HL-60/S4 treated with retinoic acid at 250 ng/mL for 4 days and 3 days (cell line): ENCODE data around the gene MAP2.

Source experiments
- in situ Hi-C: fragments of 300-500 bp; cut with MboI; formaldehyde crosslinking; loops from 2 replicates; pipeline ENCODE4 v1.7.0; 2022; ENCODE audit warnings: low sequenced_read_pairs

The MAP2 gene

DNA sequence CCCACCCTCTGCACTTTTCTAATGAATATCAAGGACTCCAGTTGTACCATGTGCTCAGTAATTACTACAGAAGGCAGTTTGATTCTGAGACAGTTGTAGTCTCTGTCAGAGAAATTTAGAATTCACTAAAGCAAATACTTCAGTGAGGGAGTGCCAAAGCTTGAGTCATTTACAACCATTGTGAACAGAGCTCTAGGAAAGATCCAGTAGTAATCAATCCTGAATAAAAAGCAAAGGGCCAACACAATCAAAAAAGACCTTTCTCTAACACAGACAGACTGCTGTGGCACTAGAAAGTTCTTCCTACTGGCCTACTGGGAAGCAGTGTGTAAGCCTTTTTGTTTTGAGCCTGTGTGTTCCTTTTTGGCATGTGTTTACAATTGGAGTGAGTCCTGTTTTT, 212.2 kb downstream of the MAP2 start:
- in situ Hi-C loops, result no loop called here

DNA sequence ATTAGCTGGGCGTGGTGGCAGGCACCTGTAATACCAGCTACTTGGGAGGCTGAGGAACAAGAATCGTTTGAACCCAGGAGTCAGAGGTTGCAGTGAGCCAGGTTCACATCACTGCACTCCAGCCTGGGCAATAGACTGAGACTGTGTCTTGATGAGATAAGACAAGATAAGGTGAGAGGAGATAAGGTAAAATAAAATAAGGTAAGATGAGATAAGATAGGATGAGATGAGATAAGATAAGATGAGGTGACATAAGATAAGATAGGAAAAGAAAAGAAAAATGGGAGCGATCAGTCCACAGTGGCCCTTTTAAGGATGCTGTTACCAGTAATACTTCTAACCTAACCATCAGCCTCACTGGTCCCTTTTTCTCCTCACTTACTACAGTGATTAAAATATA, 213.4 kb downstream of the MAP2 start:
- in situ Hi-C loops, result no loop called here

DNA sequence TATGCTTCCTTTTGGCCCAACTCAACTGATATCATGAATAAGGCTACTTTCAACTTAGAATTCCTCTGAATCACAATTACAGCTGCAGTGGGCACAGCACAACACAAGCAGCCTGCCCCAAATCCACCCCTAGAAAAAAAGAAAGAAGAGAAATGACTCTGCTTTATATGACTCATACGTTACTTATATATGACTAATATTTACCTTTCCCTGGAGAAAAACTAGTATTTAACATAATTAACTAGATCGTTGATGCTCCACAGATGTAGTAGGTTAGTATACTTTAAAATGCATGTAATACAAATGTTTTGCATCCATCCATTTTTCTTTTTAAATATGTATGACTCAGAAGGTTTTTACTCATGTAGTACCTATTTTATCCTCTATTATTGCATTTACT, 214.5 kb downstream of the MAP2 start:
- in situ Hi-C loops, result no loop called here

DNA sequence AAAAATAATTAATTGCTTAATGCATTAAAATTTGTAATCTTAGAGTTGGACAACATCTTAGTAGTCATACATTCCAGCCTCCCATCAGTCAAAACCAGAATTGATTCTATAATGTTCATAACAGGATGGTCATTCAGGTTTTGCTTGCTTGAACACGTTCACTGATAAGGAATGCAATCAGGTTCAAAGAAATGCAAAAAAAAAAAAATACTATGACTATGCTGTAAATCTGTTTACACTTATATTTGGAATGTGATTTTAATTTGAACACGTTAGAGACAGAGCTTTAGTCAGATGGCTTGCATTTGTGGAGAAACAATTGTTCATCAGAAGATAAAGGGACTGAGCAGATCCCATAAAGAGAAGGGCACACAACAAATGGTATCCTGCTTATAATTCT, 216.5 kb downstream of the MAP2 start:
- in situ Hi-C loops, result no loop called here

DNA sequence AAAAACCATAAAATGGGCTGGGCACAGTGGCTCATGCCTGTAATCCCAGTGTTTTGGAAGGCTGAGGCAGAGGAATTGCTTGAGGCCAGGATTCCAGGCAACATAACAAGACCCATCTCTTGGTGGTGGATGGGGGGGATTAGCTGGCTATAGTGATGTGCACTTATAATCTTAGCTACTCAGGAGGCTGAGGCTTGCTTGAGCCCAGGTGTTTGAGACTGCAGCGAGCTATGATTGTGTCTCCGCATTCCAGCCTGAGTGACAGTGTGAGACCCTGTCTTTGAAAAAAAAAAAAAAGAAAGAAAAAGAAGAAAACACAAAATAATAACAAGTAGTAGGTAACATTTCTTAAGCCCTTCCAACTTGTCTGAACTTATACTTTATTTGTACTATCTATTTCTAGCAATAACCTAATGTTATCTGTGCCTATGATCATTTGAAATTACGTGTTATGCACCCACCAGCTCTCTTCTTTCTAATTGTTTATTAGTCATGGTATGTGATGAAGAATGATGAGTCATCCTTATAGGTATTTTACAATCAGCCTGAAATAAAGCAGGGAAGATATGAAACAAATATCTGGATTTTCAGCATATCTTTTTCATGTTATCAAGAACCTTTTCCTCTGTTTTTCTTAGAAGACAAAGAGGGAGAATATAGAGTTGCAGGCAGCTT, 218.4 kb downstream of the MAP2 start:
- in situ Hi-C loops, result no loop called here

DNA sequence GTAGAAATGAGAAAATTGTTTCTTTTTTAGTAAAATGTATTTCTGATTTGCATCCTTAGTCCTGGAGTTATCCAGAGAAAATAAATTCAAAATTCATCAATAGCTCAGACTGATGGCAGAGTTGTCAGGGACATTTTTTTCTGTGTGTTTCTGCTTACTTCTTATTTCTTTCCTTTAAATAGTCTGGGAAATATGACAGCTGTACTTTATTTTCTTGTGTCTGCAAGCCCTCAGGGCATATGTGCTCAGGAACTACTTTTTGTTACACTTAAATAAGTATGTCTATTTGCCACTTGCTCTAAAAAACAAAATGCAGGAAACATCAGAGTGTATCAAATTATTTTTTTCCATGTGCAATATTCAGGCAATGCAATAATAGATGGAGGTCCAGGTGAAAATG, 221.0 kb downstream of the MAP2 start:
- in situ Hi-C loops, result no loop called here

DNA sequence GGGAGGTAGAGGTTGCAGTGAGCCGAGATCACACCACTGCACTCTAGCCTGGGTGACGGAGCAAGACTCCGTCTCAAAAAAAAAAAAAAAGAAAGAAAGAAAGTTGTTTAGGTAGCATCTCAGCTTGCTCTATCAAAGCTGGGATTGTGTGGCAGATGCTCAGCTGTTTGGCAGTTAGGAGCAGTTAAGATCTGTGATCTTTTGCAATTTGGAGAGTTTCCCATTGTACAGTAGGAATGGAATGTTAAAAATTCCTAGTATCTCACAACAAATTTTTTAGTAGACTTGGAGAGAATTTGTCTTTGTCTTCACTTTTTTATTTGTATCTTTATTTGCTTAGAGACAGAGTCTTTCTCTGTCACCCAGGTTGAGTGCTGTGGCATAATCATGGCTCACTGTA, 224.9 kb downstream of the MAP2 start:
- in situ Hi-C loops, result no loop called here

DNA sequence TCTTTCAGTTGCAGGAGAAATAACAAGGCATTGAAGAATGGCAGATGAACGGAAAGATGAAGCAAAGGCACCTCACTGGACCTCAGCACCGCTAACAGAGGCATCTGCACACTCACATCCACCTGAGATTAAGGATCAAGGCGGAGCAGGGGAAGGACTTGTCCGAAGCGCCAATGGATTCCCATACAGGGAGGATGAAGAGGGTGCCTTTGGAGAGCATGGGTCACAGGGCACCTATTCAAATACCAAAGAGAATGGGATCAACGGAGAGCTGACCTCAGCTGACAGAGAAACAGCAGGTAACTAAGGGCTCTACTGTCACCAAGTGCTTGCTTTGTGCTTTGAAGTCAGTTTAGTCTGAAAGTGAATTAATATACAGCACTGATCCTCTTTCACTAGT, 229.3 kb downstream of the MAP2 start:
- in situ Hi-C loops, result no loop called here

DNA sequence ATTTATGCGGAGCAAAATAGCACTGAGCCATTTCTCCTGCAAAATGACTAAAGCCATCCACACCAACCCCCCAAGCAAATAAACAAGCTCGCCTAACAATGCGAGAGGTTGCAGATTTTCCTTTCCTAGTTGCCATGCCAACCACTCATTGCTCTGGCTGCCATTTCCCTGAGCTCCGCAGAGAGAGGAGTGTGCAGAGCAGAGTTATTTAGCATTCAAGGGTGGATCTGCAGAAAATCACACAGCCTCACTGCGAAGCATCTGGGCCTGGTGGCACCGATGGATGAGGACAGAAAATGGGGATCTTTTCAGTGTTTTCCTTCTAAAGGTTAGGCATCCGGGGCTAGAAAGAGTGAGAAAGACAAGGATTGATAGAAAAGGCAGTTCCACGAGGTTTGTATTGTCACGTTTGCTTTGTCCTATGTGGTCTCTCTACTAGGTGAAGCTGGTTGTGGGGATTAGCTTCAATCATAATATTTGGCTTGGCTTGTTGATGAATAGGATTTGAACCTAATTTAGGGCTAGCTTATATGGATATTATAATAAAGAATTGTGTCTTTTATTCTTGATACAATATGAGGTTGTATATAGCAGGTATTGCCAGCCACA, 237.5 kb downstream of the MAP2 start:
- in situ Hi-C loops, result no loop called here

DNA sequence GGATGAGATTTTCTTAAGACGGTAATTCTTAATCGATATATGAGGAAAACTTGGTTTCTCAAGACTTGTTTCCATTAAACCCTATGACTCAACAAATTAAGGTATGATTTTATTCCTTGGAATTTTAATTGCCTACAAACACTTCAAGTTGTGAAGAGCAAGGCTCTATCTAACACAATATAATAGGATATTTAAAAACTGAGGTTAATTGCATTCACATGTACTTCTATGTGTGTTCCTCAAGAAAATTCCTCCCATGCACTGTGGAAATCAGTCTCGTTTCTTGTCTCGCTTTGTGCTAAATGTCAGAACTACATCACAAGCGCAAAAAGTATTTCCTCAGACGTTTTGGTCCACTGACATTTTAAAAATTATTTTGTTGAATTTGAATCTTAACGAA, 238.2 kb downstream of the MAP2 start:
- in situ Hi-C loops, result no loop called here

DNA sequence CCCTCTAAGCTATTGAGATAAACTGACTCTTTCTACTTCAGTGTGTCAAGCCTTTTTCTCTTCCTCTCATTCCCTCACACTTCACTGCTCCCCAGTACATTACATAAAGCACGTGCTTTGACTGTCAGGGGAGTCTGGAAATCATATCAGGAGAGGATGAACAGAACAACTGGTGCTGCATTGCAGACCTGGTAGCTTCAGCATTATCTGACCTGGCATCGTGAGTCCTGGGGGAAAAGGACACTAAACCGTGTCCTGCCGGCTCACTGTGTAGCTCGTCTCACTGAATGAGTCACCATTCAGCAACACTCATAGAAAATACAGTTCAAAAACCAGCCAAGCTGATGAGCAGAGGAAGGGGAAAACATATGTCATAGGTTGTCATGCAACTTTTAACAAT, 239.3 kb downstream of the MAP2 start:
- in situ Hi-C loops, result no loop called here

DNA sequence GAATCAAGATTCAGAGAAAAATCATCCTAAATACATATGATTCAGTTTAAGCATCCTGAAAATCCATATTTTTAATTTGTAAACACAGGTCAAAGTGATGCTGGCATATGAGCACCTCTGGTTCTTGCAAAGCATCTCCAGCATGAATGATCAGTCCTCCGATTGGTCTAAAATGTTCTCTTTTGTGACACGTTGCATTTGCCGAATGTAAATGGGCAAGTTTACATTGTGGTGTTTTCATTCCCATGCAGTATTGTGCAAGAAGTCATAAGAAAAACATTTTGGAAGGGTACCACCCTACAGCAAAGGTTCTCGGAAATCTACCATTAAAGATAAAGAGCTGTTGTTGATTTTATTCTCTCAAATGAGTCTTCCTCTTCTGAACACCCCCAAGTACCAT, 239.8 kb downstream of the MAP2 start:
- in situ Hi-C loops, result no loop called here

DNA sequence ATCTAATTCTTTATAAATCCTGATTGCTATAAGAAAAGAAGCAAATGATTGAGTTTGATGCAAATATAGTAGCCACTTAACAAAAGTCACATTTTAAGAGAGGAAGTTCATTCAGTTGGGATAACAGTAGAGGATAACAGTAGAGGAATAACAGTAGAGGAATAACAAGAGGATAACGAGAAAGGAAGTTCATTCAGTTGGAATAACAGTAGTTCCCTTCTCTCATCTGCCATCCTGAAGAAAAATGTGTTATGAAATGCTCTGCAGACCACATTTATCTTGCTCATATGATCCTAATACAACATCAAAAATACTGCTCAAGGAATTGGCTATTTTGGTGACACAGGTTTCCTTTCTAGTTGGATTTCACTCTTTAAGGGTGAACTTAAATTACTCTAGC, 242.4 kb downstream of the MAP2 start:
- in situ Hi-C loops, result no loop called here

DNA sequence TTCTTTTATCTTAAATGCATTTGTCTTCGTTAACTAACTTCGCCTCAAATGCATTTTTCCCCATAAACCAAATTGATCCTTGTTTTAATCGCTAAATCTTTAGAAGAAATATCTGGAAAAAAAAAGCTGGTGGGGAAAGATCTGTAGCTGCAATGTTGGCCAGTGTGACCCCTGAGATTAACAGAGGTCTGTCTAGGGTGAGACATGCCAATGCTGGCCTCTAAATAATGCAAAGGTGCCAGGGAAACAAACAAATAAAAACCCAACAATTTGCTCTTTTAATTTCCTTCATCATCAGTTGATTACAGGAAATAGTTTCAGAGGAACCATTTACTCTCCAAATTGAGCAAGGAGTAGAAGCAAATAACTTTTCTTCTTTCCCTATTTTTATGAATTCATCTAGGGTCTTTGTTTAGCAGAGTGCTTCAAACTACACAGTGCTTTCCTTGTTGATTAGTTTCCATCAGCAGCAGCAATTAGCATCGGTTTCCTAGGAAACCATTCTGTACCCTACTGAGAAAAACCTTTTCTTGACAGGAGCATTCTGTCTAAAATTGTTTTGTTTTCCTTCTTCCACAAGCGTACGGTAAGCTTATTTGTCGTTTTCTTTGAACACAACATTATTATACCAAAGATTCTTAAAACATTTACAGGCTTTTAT, 247.3 kb downstream of the MAP2 start:
- in situ Hi-C loops, result no loop called here

DNA sequence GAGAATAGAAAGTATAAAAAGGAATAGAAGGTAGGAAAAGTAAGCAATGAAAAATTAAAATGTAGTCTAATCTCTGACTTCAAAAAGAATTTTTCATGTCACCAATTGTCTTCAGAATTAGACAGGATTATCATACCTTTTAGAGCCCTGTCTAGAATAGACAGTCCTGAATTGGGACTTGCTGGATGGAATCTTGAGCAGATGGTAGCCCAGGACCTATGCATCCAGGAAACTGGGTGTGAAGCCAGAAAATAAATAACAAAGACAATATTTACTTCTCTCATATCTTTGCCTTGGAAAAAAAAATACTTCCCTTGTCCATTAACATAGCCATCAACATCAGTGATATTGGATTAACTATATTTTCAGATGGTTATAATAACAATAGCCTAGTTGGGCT, 250.0 kb downstream of the MAP2 start:
- in situ Hi-C loops, result no loop called here

DNA sequence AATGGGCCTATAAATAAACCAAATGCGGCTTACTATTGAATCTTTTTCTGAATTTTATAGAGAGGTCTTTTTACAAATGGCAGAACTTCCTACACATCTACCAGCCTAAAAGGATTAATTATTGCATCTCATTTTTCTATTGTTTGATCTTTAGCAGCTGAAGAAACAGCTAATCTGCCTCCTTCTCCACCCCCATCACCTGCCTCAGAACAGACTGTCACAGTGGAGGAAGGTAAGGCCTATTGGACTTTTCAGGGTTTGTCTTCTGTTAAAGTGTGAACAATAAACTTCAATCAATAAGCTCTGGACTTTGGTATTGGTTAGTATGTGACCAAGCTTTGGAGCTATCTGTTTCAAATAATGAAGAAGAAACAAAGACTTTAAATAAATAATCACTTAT, 256.7 kb downstream of the MAP2 start:
- in situ Hi-C loops, result no loop called here

DNA sequence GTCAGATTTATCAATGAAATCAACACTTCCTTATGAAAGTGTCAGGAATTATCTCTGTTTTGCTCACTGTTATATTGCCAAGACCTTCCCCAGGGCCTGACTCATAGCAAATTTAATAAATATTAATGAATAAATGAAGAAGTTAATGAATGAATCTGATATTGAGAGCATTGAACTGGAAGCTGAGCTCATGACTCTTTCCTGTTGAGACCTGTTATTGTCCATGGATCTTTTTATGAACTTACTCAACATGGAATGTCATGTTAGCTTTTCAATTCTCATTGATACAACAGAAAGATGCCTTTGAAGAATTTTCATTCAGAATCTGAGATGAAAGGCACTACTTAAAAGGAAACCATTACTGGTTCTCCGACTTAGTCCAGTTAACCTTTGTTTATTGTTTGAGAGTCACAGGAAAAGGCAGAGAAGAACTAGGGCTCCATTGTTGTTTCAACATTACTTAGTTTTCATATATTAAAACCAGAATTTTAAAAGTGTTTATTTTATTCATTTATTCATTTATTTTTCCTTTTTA, 257.4 kb downstream of the MAP2 start:
- in situ Hi-C loops, result no loop called here

DNA sequence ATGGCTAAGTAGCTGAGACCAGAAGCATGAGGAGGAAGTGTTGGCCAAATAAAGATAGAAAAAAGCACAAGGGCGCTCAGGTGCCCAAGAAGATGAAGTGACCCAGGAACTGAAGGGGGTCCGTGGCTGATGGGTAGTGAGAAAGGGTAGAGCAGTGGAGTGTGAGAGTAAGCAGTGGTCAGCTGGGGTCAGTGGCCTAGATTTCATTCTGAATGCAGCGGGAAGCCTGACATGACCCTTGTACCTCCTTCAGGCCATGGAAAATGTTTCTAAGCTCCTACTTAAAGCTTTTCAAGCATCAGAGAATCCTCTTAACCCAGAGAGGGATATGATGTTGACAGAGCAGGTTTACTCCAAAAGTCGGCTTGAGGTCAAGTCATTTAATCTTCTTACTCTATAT, 258.8 kb downstream of the MAP2 start:
- in situ Hi-C loops, result no loop called here

DNA sequence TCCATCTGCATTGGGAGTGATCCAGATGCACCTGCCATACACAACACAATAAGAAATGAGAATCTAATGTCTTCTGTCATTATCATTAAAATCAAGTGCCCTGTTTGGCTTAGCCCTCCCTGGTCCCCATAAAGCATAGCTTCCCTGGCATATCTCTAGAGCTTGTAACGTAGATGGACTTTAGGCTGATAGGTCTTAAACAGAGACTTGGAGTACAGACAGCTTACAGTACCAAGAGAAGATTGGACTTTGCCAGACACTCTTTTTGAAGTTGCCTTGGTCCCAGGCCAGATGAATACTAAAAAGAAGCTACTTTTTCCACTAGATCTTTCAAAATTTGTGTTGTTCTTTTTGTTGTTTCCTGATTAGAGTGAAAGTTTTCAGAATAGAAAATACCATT, 261.5 kb downstream of the MAP2 start:
- in situ Hi-C loops, result no loop called here

DNA sequence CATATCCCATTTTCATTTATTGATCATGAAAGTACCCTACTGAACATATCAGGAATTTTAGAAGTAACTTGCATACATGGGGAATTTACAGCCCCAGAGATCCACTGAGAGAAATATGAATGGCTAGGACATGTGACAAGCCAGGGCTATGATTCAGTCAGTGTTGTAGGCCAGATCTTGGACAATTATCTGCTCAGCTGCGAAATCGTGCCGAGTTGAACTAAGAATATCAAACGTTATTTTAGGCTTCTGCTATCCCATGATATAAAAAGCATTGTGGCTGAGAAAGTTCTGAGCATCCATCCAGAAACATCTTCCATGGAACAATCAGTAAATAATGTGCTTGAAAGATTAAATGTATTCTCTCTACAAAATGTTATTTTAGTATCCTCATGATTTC, 262.1 kb downstream of the MAP2 start:
- in situ Hi-C loops, result no loop called here

DNA sequence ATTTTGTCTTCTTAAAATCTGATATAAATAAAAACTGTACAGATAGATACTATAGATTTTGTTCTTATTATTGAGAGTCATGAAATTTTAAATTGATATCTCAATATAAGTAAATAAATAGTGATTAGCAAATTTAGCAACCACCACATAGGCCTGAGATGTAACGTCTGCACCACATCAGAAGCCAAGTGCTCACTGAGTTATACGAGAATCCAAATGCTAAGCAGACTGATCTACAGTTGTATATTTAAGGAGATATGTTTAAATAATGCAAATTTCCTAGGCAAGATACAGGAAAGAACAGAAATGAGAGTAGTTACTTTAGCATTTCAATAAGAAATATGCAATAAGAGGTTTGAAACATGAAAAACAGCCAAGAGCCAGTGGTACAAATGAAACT, 262.6 kb downstream of the MAP2 start:
- in situ Hi-C loops, result no loop called here

DNA sequence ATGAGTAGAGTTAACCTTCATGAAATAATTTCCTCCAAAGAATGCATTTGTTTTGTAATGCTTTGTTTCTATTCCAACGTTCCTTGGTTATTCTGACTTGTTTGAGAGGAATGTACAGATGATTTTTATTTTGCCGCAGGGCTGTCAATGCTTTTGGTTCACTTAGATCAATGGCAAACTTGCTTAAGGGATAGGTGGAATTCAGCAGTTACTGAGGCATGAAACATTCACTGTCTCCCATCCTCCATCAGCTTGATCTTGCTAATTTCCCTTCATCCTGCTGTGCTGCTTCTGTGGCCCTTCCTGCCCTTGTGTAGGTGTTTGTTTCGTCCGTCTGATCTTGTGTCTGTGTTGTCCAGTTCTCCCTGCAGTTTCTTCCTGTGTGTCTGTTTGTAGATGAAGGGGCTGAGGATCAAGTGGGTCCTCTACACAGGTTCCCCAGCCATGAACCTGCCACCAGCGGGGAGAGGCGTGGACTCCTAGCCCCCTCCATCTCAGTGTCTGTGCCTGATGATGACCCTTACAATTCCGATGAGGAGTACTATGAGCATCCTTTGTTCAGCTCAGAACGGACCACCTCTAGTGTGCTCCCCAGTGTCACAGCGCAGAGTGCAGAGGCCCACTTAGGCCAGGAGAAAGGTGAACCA, 263.6 kb downstream of the MAP2 start:
- in situ Hi-C loops, result no loop called here
